Effector CD8-positive, alpha-beta T cell (primary cell): ENCODE data around the gene PDE3B.
"Not testable (repeated sequence)": the region's sequence is repeated elsewhere in the genome, so short reads cannot be mapped to it uniquely, and the experiment has no call there.

Source experiments
- DNase-seq: peaks from one replicate; lab custom pipeline; 2025; lab: John Stamatoyannopoulos, UW

The PDE3B gene

DNA sequence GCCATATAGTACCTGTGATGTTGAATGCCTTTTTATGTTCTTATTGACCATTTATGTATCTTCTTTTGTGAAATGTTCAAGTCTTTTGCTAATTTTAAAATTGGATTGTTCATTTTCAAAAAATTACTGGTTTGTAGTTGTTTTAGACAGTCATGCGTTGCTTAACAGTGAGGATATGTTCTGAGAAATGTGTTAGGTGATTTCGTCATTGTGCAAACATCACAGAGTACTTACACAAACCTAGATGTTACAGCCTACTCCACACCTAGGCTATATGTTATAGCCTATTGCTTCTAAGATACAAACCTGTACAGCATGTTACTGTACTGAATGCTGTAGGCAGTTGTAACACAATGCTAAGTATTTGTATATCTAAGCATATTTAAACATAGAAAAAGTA lies 32.5 kb downstream of the PDE3B start:
- DNase-seq = no peak

DNA sequence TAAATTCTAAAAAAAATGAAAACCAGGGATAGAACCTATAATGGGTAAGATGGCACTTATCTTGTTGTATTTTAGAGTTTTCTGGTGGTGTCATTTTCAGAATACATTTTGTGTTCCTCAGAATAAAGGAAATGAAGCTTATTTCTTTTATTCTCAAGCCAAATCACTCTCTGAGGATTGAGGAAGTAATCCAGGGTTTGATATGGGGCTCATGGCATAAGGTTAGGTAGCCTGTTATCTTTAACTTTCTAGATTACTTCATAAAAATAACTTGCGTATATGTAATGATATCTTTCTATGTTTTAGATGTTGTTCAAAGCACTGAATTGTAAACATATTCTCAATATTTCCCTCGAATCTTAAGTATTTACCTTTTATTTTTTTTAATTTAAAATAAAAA lies 33.5 kb downstream of the PDE3B start:
- DNase-seq = no peak

DNA sequence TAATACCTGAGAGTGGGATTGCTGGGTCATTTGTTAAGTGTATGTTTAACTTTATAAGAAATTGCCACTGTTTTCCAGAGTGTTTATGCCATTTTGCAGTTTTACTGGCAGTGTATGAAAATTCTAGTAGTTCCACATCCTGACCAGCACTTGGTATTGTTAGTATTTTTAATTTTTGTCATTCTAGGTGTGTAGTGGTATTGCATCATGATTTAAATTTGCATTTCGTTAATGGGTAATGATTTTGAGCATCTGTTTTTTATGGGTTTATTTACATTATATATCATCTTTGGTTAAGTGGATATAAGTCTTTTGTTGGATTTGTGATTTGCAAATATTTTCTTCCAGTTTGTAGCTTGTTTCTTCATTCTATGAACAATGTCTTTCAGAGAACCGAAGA lies 34.7 kb downstream of the PDE3B start:
- no peak for DNase-seq

DNA sequence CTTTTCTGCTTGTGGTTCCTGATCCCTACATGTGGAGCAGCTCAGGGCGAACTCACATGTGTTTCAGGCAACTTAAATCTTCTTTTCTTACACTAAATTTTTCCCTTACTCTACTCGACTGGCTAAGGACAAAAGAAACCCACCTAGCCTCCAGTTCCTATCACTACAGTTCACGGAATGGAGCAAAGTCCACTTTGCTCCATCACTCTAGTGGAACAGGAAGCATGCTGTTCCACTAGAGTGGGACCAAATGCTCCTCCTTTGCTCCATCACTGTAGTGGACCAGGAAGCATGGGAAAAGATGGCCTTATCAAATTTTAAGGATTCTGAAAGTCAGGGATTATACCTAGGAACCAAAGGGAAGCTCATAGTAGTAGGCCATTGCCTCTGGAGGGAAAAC lies 36.1 kb downstream of the PDE3B start:
- no peak for DNase-seq

DNA sequence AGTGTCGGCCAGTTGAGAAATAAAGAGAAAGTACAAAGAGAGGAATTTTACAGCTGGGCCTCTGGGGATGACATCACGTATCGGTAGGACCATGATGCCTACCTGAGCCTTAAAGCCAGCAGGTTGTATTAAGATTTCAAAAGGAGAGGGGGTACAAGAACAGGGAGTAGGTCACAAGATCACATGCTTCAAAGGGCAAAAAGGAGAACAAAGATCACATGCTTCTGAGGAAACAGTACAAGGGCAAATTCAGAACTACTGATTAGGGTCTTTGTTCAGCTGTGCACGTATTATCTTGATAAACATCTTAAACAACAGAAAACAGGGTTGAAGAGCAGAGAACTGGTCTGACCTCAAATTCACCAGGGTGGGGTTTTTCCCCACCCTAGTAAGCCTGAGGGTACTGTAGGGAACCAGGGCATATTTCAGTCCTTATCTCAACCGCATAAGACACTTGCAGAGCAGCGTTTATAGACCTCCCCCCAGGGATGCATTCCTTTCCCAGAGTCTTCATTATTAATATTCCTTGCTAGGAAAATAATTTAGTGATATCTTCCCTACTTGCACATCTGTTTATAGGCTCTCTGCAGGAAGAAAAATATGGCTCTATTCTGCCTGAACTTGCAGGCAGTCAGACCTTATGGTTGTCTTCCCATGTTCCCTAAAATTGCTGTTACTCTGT lies 40.8 kb downstream of the PDE3B start:
- not testable (repeated sequence) for DNase-seq

DNA sequence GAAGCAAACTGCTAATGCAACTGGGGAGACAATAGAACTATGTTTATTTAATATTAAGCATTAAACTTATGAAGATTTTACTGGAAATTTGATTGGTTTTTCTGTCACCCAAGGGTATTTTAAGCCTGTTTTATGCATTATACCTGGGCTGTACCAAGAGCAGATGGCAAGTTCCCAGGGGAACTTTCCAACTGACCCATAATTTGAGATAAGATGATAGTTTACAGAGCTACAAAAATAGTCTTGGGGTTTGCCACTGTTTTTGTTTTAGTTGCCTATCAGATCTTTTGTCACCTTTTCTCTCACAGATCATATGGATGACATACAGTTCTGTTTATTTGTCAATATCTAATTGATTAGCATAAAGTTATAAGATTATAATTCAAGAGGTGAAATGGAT lies 43.9 kb downstream of the PDE3B start:
- DNase-seq = no peak

DNA sequence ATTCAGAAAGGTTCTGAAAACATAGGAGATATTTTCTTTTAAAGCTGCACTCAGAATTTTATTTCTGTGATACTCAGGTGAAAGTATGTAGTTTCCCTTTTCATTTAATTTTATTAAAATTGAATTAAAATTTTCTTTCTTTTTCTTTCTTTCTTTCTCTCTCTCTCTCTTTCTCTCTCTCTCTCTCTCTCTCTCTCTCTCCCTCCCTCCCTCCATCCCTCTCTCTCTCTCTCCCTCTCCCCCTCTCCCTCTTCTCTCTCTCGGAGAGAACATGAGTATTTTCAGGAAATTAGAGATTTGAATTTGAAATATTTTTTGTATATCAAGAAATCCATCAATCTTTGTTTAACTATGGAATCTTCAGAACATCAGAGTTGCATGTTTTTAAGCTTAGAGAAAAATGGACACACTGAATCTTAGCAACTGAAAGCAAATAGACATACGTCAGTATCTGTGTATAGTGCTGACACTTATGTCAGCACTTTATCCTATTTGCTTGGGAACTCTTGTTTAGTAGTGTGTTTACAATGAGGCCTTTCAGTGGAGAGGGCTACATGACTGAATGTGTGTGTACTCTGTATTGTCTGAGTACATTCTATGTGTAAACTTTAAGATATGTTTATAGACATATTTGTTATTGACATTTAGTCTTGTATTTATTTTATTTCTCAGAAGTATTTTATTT lies 44.5 kb downstream of the PDE3B start:
- no peak for DNase-seq

DNA sequence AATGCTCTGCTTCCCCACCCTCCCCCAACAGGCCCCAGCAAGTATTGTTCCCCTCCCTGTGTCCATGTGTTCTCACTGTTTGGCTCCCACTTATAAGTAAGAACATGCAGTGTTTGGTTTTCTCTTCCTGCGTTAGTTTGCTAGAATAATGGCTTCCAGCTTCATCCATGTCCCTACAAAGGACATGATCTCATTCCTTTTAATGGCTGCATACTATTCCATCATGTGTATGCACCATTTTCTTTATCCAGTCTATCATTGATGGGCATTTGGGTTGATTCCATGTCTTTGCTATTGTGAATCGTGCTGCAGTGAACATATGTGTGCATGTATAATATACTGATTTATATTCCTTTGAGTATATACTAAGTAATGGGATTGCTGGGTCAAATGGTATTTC lies 52.1 kb downstream of the PDE3B start:
- DNase-seq = not testable (repeated sequence)

DNA sequence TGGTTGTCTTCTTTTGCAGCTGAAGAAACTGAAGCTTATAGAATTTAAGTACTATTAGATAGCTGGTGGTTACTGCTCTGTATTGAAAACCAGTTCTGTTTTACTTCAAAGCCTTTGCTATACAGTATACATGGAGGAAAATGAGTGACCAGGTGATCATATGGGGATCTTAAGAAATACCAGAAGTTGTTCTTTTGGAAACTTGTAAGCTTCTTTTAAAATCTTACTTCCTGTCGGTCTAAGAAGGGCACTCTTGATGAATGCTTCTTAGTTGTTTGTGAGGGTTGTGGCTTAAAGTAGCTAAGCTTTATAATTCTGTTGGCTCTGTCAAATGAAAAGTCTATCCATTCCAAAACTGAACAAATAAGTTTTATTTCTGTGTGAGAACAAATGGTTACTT lies 55.2 kb downstream of the PDE3B start:
- no peak for DNase-seq

DNA sequence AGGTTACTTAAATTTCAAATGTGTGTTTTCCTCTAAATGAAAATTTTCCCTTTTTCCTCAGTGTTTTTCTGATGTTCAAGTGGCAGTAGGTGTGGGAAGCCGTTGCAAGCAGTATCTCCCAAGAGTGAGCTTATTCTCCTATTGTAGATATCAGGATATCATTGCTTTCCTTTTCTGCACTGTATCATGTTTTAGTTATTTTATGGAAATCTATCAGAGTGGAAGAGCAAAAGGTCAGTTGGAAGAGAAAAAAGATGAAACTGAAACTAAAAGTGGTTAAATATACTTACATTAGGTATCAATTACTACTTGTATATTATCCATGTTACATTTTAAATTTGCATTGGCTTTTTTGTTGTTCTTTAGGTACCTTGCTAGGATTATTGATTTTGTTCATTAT lies 57.0 kb downstream of the PDE3B start:
- no peak for DNase-seq

DNA sequence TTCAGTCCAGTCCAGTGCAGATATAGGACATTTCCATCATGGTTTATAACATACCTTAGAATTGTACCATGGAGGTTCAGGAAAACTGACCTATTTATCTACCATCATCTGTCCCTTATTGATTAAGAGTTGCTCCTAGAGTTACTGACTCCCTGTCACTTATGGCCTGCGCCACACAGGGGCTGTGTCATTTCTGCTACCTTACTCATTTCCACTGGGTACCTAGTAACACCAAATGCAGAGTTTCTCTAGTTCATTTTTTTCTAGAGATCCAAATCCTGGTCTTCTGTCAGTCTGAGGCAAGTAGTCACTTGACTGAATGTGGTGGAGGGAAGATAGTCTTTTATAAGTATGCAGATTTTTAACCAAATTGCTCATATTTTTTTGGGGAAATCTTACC lies 59.2 kb downstream of the PDE3B start:
- no peak for DNase-seq

DNA sequence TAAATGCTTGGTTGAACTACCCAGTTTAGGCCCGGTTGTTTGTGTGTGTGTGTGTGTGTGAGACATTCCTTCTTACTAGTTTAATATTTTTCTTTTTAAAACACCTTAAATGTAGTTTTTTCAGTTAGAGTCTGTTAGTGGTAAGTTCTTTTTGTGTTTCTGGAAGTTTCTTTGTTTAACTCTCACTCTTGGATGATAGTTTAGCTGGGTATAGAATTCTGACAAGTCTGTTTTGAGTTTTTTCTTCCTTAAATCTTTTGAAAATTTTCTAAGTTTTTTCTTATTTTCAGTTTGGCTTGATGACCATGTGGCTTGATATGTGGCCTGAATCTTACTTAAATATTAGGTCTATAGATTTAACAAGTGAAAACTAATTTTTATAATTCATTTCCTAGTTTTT lies 60.1 kb downstream of the PDE3B start:
- DNase-seq = no peak

DNA sequence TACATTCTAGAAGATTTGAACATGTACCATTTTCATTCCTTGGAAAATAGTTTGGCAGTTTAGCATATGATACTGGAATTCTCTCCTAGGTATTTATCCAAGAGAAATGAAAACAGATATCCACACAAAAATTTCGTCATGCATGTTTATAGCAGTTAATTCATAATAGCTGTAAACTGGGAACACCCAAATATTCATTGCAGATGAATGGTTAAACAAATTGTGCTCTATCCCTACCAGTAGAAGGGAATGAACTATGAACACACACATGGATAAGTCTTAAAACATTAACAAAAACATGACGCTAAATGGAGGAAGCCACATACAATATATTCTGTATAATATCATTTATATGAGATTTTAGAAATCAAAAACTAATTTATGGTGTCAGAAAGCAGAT lies 61.5 kb downstream of the PDE3B start:
- no peak for DNase-seq

DNA sequence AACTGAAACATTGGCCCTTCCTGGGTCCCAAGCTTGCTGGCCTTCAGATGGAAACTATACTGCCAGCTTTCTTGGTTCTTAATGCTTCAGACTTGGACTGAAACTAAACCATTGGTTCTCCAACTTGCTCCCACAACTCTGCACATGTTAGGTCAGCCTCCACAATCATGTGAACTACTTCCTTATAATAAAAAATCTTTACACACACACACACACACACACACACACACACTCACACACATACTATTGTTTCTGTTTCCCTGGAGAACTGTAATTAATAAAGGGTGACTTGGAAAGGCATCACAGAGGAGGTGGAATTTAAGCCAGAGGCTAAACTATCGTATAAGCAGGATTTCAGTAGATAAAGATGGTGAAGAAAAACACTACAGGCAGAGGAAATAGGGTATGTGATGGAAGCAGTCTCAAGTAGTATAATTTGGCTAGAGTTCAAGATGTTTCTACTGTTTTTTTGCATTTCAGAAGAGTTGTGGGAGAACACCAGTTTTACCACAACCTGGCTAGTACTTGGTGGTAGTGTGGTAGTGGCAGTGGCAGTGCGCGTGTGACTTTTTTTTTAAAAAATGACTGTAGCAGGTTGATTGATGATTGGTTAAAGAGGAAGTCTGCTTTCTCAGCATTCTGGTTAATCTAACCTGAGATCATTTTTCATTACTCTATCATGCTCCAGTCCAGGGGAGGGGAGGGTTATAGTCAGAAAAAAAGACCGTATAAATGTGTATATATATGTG lies 70.1 kb downstream of the PDE3B start:
- no peak for DNase-seq

DNA sequence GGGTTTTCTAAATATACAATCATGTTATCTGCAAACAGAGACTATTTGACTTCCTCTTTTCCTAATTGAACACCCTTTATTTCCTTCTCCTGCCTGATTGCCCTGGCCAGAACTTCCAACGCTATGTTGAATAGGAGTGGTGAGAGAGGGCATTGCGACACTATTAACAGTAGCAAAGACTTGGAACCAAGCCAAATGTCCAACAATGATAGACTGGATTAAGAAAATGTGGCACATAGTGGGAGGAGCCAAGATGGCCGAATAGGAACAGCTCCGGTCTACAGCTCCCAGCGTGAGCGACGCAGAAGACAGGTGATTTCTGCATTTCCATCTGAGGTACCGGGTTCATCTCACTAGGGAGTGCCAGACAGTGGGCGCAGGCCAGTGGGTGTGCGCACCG lies 72.1 kb downstream of the PDE3B start:
- not testable (repeated sequence) for DNase-seq

DNA sequence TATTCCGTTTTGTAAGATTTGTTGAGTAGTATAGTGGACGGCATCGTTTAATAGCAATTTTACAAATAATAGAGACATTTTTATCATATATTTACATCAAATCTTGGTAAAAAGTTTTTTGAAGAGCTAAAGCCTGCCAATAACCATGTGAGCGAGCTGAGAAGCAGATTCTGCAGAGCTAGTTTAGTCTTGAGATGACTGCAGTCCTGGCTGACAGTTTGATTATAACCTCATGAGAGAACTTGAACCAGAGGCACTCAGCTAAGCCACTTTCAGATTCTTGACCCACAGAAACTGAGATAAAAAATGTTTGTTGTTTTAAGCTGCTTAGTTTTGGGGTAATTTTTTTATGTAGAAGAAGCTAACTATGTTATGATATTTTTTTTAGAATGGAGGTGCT lies 78.9 kb downstream of the PDE3B start:
- DNase-seq = no peak

DNA sequence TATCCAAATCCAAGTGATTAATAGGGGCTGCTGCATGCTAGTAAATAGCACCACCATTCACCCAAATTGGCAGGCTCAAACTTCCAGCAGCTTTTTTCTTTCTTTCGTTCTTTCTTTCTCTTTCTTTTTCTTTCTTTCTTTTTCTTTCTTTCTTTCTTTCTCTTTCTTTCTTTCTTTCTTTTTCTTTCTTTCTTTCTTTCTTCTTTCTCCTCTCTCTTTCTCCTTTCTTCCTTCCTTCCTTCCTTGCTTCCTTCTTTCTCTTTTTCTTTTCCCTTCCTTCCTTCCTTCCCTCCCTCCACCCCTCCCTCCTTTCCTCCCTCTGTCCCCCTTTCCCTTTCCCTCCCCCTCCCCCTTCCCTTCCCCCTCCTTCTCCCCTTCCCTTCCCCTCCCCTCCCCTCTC lies 81.5 kb downstream of the PDE3B start:
- no peak for DNase-seq

DNA sequence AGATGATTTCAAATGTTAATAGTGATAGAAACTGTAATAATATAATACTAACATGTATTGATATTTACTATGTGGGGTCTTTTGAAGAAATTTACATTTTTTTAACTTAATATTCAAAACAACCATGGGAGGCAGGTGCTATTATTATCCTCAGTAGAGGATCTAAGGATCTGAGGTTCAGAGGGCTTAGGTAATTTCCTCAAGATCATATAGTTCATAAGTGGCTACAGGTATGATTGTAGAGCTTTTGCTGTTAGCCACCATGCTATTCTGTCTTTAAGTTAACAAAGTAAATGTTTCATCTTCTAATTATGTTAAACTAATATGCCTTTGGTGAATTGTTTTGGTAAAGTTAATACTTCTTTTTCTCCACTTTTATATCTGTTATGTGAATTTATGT lies 83.6 kb downstream of the PDE3B start:
- DNase-seq = no peak

DNA sequence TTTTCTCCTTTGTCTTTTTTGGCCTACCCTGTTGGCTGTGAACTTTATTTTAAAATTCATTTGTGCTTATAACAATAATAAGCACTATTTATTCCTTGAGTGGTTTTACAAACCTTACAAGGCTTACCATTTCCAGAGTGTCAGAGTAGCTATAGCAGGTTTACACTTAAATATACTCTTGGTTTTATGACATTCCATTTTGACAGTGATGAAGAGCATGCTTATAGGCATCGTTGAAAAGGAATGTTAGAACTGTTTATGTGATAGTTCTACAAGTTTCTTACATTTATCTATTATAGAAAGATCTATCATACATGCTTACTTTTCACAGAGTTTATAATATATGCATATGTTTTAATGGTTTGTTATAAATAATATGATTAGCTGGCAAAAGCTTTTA lies 84.1 kb downstream of the PDE3B start:
- no peak for DNase-seq

DNA sequence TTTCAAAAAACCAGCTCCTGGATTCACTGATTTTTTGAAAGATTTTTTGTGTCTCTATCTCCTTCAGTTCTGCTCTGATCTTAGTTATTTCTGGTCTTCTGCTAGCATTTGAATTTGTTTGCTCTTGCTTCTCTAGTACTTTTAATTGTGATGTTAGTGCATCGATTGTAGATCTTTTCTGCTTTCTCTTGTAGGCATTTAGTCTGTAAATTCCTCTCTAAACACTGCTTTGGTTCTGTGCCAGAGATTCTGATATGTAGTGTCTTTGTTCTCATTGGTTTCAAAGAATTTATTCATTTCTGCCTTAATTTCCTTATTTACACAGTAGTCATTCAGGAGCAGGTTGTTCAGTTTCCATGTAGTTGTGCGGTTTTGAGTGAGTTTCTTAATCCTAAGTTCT lies 96.9 kb downstream of the PDE3B start:
- DNase-seq = not testable (repeated sequence)

DNA sequence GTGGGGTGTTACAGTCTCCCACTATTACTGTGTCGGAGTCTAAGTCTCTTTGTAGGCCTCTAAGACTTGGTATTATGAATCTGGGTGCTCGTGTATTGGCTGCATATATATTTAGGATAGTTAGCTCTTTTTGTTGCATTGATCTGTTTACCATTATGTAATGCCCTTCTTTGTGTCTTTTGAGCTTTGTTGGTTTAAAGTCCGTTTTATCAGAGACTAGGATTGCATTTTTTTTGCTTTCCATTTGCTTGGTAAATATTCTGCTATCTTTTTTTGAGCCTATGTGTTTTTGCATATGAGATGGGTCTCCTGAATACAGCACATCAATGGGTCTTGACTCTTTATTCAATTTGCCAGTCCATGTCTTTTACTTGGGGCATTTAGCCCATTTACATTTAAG lies 97.6 kb downstream of the PDE3B start:
- DNase-seq = no peak

DNA sequence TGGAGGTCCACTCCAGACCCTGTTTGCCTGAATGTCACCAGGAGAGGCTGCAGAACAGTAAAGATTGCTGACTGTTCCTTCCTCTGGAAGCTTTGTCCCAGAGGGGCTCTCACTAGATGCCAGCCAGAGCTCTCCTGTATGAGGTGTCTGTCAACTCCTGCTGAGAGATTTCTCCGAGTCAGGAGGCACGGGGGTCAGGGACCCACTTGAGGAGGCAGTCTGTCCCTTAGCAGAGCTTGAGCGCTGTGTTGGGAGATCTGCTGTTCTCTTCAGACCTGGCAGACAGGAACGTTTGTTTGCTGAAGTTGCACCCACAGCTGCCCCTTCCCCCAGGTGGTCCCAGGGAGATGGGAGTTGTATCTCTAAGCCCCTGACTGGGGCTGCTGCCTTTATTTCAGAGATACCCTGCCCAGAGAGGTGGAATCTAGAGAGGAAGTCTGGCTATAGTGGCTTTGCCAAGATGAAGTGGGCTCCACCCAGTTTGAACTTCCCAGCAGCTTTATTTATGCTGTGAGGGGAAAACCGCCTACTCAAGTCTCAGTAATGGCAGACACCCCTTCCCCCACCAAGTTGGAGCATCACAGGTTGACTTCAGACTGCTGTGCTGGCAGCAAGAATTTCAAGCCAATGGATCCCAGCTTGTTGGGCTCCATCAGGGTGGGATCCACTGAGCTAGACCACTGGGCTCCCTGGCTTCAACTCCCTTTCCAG lies 99.4 kb downstream of the PDE3B start:
- DNase-seq = no peak

DNA sequence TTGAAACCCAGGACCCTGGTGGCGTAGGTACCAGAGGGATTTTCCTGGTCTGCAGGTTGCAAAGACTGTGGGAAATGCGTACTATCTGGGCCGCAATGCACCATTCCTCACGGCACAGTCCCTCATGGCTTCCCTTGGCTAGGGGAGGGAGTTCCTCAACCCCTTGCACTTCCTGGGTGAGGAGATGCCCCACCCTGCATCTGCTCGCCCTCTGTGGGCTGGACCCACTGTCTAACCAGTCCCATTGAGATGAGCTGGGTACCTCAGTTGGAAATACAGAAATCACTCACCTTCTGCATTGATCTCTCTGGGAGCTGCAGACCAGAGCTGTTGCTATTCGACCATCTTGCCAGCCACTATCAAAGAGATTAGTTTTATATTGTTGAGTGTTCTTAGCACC lies 100.1 kb downstream of the PDE3B start:
- DNase-seq = not testable (repeated sequence)
